NCI-H524 treated with DMSO at 0.1 percent for 48 hours (cell line): ENCODE data around the gene VAV2.

Experiments
- DNase-seq: peaks from one replicate; lab custom pipeline; 2025; lab: John Stamatoyannopoulos, UW

VAV2 gene

DNA sequence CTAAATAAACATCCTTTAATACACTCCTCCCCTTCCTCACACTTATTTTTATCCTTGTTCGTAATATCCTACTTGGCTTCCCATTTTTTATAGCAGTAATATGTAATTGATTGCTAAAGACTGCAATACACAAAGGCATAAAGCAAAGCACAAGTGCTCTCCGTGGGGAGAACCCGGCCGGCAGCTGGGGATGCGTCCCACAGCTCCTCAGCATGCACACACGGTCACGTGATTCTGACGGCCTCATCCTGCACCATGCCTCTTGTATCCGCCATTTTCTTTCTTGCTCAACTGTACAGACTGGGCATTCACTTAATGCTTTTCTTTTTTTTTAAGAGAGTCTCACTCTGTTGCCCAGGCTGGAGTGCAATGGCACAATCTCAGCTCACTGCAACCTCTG is 36.0 kb upstream of the VAV2 start:
- no peak for DNase-seq

DNA sequence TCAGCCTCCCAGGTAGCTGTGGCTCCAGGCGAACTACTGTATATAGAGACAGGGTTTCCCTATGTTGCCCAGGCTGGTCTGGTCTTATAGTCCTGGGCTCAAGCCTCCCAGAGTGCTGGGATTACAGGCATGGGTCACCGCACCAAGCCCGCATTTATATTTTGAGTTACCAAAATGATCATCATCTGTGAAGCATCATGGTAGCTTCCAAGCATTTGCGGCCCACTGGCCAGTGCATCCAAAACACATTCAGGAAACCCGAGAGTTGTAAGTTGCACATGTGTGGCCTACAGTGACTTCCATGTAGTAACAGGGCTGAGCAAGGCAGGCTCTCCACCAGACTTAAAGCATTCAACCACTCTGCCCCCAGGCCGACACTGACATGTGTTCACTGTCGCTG is 35.4 kb upstream of the VAV2 start:
- DNase-seq = no peak

GRCh38 chr9:134026981-134027380 is 34.9 kb upstream of the VAV2 start:
- no peak for DNase-seq

- DNase-seq = no peak
These were observed 34.5 kb upstream of the VAV2 start for GRCh38 chr9:134026581-134026980.

DNA sequence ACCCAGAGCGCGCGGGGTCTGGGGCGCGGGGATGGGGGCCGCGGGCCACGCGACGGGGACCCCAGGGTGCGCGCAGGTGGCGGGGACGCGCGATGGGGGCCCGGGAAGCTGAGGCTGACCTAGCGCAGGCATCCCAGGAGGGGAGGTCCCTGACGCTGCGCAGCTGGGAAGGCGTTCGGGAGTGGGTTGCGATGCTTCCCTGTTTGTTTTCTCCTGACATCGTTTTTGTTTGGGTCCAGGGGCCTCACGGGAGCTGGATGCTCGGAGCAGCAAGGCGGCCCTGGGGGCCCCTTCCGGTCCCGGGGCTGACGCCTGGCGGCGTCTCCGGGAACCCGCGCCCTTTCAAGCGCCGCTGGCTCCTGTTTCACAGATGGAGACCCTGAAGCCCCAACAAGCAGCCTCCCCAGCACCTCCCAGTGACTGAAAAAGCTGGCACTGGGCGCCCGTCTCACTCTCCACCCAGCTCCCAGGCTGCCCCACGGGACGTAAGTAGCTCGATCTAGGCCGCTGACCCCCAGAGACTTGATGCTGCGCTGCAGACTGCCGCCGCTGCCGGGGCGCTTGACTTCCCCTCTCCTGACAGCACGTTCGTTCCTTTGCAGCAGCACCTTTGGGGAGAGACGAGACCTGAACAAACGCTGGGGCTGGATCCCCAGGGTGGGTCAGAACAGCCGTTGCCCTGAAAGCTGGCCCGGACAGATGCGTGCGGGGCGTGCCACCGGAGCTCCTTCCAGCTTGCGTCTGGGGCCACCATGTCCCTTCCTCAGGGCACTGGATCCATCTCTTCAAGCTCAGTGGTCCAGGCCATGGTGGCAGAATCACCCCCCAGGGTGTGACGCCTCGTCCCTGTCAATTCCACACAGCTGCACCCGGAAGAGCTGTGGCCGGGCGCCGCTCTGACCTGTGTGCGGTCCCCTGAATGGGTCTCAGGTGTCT is 33.8 kb upstream of the VAV2 start:
- DNase-seq = no peak

DNA sequence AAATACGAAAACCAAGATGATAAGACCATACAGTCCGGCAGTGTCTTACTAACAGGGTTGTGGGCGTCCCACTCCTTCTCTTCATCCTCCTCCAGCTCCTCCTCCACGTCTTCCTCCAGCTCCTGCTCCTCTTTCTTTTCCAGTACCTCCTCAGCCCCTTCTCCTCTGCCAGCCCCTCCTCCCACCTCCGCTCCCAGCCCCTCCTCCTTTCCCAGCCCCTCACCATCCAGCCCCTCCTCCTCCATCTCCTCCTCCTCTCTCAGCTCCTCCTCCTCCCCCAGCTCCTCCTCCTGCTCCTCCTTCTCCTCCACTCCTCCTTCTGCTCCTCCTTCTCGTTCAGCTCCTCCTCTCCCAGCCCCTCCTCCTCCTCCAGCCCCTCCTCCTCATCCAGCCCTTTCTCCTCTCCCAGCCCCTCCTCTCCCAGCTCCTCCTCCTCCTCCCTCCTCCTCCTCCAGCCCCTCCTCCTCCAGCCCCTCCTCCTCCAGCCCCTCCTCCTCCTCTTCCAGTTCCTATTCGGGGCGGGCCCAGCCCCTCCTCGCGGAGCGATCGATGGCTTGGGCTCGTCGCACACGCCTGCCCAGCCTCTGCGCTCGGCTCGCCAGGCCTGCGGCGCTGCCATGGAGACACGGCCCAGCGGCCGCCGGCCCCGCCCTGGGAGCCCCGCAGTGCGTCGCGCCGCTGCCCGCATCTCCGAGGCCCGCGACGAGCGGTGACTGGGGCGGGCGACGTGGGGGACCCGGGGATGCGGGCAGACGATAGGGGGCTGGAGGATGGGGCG is 32.9 kb upstream of the VAV2 start, which contains the start of gene BRD3OS:
Gene BRD3OS (plus strand): TSS at position 654 of the 778 bp plus-strand sequence. CDS start 1,267 bp downstream, outside the sequence.
- no peak for DNase-seq

- no peak for DNase-seq
These were observed 32.2 kb upstream of the VAV2 start for GRCh38 chr9:134024214-134024792.

GRCh38 chr9:134014946-134015345 is 22.8 kb upstream of the VAV2 start:
- DNase-seq = no peak

GRCh38 chr9:134011401-134011800 is 19.3 kb upstream of the VAV2 start:
- no peak for DNase-seq

DNA sequence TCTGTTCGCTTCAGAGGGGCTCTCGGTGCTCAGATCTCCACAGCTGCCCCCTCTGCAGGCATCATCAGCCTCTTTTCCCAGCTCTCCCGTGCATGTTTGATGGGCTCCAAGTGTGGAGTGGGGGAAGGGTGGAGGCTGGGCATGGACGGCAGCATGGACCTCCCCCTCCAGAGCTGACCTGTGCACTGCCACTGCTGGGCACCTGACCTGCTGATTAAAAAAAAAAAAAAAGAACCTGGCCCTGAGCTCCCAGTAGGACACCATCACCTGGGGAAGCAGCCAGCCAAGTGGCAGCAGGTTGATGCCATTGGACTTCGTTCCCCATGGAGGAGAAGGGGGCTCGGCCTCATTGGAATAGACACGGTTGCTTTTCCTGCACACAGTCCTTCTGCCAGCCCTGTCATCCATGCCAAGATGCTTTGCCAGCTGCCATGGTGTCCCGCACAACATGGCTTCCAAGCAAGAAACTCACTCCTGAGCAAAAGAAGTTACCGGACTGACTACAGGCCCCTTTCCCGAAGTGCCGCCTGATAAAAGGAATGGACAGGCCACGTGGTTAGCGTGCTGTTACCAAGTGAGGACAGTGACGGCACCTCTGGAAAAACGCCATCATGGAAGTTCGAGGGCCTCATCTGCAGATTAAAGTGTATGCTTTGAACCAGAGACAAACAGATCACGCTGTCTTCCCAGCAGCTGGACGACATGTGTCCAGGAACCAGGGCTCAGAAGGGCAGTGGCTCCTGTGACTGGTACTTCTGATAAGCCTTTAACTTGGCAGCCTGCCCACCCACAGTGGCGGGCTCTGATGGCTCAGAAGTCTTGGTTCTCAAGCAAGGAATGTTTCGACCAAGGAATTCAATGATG is 18.4 kb upstream of the VAV2 start:
- DNase-seq = peak; percentile 66

DNA sequence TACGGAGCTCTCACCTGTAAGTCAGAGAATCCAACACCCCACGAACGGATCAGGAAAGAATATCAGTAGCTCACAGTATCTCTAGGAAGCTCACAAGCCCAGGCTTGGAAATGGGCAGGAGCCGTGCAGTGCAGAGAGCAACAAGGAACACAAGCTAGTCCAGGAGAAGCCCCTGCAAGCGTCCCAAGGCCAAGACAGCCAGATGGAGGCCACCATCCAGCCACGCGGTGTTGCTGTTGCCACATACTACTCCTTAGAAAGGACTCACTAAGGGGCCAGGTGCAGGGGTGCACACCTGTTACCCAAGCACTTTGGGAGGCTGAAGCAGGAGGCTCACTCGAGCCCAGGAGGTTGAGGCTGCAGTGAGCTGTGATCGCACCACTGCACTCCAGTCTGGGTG is 15.4 kb upstream of the VAV2 start:
- DNase-seq = no peak

GRCh38 chr9:134007150-134007549 is 15.0 kb upstream of the VAV2 start:
- DNase-seq = no peak

DNA sequence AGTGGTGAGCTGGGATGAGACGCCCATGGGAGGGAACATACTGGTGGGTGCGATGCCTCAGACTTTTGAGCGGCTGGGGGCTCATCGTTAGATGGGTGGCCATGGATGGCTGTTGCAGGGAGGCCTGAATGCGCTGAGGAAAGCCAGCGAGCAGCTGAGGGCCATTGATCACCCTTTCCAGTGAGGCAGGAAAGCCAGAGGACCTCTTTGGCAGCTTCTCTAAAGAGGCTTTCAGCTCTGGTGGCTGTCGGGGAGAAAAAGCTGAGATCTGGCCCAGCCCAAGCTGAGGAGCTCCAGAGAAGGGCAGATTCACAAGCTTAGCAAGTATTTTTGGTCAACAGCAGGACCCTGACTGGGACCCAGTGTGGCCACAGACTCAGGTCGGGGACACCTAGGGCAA is 13.3 kb upstream of the VAV2 start:
- no peak for DNase-seq

- no peak for DNase-seq
These were observed 12.8 kb upstream of the VAV2 start for GRCh38 chr9:134004881-134005280.

- DNase-seq = no peak
These were observed 12.2 kb upstream of the VAV2 start for GRCh38 chr9:134004131-134004873.

DNA sequence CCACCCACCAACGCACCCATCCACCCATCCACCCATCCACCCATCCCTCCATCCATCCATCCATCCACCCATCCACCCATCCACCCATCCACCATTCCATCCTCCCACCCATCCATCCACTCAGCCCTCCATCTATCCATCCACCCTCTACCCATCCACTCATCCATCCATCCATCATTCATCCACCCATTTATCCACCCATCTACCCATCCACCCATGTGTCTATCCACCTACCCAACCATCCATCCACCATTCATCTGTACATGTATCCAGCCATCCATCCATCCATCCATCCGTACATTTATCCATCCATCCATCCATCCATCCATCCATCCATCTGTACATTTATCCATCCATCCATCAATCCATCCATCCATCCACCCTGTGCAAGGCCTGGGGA is 11.1 kb upstream of the VAV2 start:
- DNase-seq = no peak

- no peak for DNase-seq
These were observed 10.7 kb upstream of the VAV2 start for GRCh38 chr9:134002796-134003195.

DNA sequence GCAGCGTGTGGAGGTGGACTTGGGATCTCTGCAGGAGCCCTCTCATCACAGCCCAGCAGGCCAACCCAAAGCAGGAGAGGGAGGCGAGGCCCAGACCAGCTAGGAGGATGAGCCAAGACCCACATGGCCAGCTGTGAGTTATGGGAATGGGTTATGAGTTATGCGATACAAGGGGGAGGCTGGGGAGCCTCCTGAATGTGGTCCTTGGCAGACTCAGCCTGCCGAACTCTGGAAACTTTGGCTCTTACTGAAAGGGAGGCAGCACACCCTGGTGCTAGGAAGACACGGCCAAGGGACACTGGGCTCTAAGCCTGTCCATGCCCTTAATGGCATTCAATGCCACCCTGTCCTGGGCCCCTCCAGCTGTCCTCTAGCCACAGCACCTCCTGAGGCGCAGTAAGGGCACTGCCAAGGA is 7.7 kb upstream of the VAV2 start:
- DNase-seq = no peak

DNA sequence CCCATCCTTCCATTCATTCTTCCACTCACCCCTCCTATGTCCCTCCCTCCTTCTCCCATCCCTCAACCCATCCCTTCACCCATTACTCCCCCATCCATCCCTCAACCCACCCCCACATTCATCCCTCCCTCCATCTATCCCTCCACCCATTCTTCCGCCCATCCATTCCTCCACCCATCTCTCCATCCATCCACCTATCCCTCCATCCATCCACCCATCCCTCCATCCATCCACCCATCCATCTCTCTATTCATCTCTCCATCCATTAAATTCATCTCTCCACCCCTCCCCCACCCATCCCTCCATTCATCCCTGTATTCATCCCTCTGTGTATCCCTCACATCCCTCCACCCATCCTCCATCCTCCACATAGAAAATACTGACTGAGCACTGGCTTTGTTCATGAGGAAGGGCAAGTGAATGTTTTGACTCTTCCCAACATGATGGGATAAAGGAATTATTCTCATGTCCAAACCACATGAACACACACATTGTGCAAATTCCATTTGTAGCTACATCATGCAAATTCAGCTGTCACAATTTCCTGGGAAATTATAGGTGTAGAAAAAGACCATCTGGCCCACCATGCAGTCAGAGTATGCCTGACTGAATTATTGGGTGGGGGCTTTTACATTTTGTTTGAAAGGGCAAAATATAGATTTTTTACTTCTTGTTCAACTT is 6.9 kb upstream of the VAV2 start:
- no peak for DNase-seq

GRCh38 chr9:133997584-133997983 is 5.5 kb upstream of the VAV2 start:
- no peak for DNase-seq
